IMR-90 (cell line): Measurements from ENCODE around the gene ADCK2. TPM values are rescaled to one million over a fixed set of nuclear protein-coding genes. Genes with fewer than 3 reads are reported as not detected.

Experiments used
- ATAC-seq: fragments of 200-7000 bp; cut with Tn5 transposase; 2 replicates; pipeline ENCODE4 v1.9.1; 2020; ENCODE audit warnings: low read depth, mild to moderate bottlenecking, moderate library complexity
- BruUV-seq: library from RNA; stranded (reverse); fragments of 400-500 nt; replicated peaks from 2 replicates; lab custom pipeline; 2021; lab: Mats Ljungman, UMichigan
- CTCF ChIA-PET: fragments of 300-600 bp; formaldehyde crosslinking; extraction: SDS; loops from one replicate; lab custom pipeline; 2021; ENCODE audit warnings: antibody characterized with exemption; lab: Yijun Ruan, JAX
- POLR2A ChIA-PET: fragments of 300-600 bp; sonication (Branson Sonifier 250); formaldehyde crosslinking; loops from one replicate; lab custom pipeline; 2022; ENCODE audit warnings: antibody characterized with exemption; ENCODE audit not compliant: unreplicated experiment; lab: Charles Lee
- DNase-seq: peaks from one replicate; pipeline ENCODE4 v3.0.0; 2013
- H2AFZ ChIP-seq: replicated peaks from 2 replicates; pipeline ENCODE3; 2013; ENCODE audit warnings: low read length, mild to moderate bottlenecking; ENCODE audit not compliant: poor library complexity
- H2AK5ac ChIP-seq: 2 replicates; pipeline ENCODE4 v1.6.1; 2013; ENCODE audit warnings: low read depth, low read length, inconsistent platforms
- H2AK9ac ChIP-seq: replicated peaks from 2 replicates; pipeline ENCODE3; 2013; ENCODE audit warnings: mild to moderate bottlenecking, low read depth, low read length, moderate library complexity; ENCODE audit not compliant: poor library complexity
- H2BK120ac ChIP-seq: 2 replicates; pipeline ENCODE4 v1.6.1; 2013; ENCODE audit warnings: low read depth, low read length, inconsistent platforms
- H2BK15ac ChIP-seq: 3 replicates; pipeline ENCODE4 v1.6.1; 2013; ENCODE audit warnings: low read depth, low read length, inconsistent platforms
- H2BK20ac ChIP-seq: 2 replicates; pipeline ENCODE4 v1.6.1; 2013; ENCODE audit warnings: low read depth, mild to moderate bottlenecking, inconsistent platforms, low read length, moderate library complexity
- H2BK5ac ChIP-seq: 2 replicates; pipeline ENCODE4 v1.6.1; 2013; ENCODE audit warnings: mild to moderate bottlenecking, low read depth, low read length, inconsistent platforms; ENCODE audit not compliant: poor library complexity, severe bottlenecking
- H3K14ac ChIP-seq: replicated peaks from 2 replicates; pipeline ENCODE4 v1.6.1; 2013; ENCODE audit warnings: low read depth, low read length, inconsistent platforms
- H3K18ac ChIP-seq: 2 replicates; pipeline ENCODE4 v1.6.1; 2013; ENCODE audit warnings: low read depth, low read length, control low read depth
- H3K23ac ChIP-seq: 2 replicates; pipeline ENCODE4 v1.6.1; 2013; ENCODE audit warnings: low read depth, low read length, inconsistent platforms
- H3K27ac ChIP-seq: 2 replicates; pipeline ENCODE4 v1.5.1; 2013; ENCODE audit warnings: mild to moderate bottlenecking, control low read depth, low read length; ENCODE audit not compliant: insufficient read depth
- H3K27me3 ChIP-seq: 2 replicates; pipeline ENCODE4 v1.6.1; 2013; ENCODE audit warnings: low read length; ENCODE audit not compliant: control insufficient read depth, insufficient read depth
- H3K36me3 ChIP-seq: 2 replicates; pipeline ENCODE4 v1.6.1; 2013; ENCODE audit warnings: low read length, mixed read lengths; ENCODE audit not compliant: control insufficient read depth, insufficient read depth
- H3K4ac ChIP-seq: 2 replicates; pipeline ENCODE4 v1.6.1; 2013; ENCODE audit warnings: low read depth, low read length, inconsistent platforms
- H3K4me1 ChIP-seq: 2 replicates; pipeline ENCODE4 v1.6.1; 2013; ENCODE audit warnings: low read length, mixed read lengths; ENCODE audit not compliant: control insufficient read depth, insufficient read depth
- H3K4me2 ChIP-seq: 2 replicates; pipeline ENCODE4 v1.6.1; 2013; ENCODE audit warnings: low read depth, mild to moderate bottlenecking, control low read depth, low read length, moderate library complexity
- H3K4me3 ChIP-seq: 2 replicates; pipeline ENCODE4 v1.5.1; 2013; ENCODE audit warnings: low read depth, mild to moderate bottlenecking, control low read depth, low read length, moderate library complexity; ENCODE audit not compliant: insufficient read depth
- H3K56ac ChIP-seq: 2 replicates; pipeline ENCODE4 v1.6.1; 2013; ENCODE audit warnings: low read length, inconsistent platforms; ENCODE audit not compliant: insufficient read depth; ENCODE audit errors: extremely low read depth
- H3K79me1 ChIP-seq, 2 experiments: 2 replicates each; pipeline ENCODE4 v1.6.1; 2013; ENCODE audit warnings: low read length in 2 of 2, inconsistent platforms in 1 of 2, low read depth in 1 of 2
- H3K9ac ChIP-seq: 2 replicates; pipeline ENCODE4 v1.6.1; 2013; ENCODE audit warnings: low read depth, low read length, control low read depth
- H3K9me1 ChIP-seq: 2 replicates; pipeline ENCODE4 v1.6.1; 2013; ENCODE audit warnings: low read length, inconsistent platforms; ENCODE audit not compliant: insufficient read depth
- H3K9me3 ChIP-seq: 2 replicates; pipeline ENCODE4 v1.6.1; 2013; ENCODE audit warnings: low read length; ENCODE audit not compliant: control insufficient read depth, insufficient read depth
- H4K20me1 ChIP-seq: 2 replicates; pipeline ENCODE4 v1.6.1; 2013; ENCODE audit warnings: low read length, inconsistent platforms; ENCODE audit not compliant: insufficient read depth
- H4K5ac ChIP-seq: 2 replicates; pipeline ENCODE4 v1.6.1; 2013; ENCODE audit warnings: mild to moderate bottlenecking, low read depth, low read length, control low read depth
- H4K8ac ChIP-seq, 2 experiments: 2 replicates each; pipeline ENCODE4 v1.6.1; 2013; ENCODE audit warnings: low read depth in 2 of 2, low read length in 2 of 2, control low read depth in 1 of 2, inconsistent platforms in 1 of 2
- H4K91ac ChIP-seq: 2 replicates; pipeline ENCODE4 v1.6.1; 2013; ENCODE audit warnings: low read depth, low read length, inconsistent platforms; ENCODE audit not compliant: insufficient read depth
- CEBPB ChIP-seq: IDR thresholded peaks from 2 replicates; pipeline ENCODE4 v1.6.1; 2012; ENCODE audit warnings: low read depth, low read length, improper control_type of control experiment
- CTCF ChIP-seq: conservative IDR thresholded peaks from 2 replicates; pipeline ENCODE4 v1.5.1; 2012; ENCODE audit warnings: mild to moderate bottlenecking, low read depth, low read length, improper control_type of control experiment
- ELK1 ChIP-seq: fragments of 150-350 bp; IDR thresholded peaks from 2 replicates; pipeline ENCODE4 v1.6.1; 2016; ENCODE audit warnings: low read depth, mild to moderate bottlenecking, low read length, moderate library complexity, borderline replicate concordance
- FOS ChIP-seq: fragments of 150-350 bp; IDR thresholded peaks from 2 replicates; pipeline ENCODE4 v1.6.1; 2016; ENCODE audit warnings: low read depth, low read length
- MAFK ChIP-seq: IDR thresholded peaks from 2 replicates; pipeline ENCODE4 v1.6.1; 2012; ENCODE audit warnings: low read depth, low read length, improper control_type of control experiment
- MAZ ChIP-seq: IDR thresholded peaks from 2 replicates; pipeline ENCODE4 v1.6.1; 2012; ENCODE audit warnings: low read depth, mild to moderate bottlenecking, low read length, improper control_type of control experiment, moderate library complexity, borderline replicate concordance
- NFE2L2 ChIP-seq: fragments of 150-350 bp; IDR thresholded peaks from 2 replicates; pipeline ENCODE4 v1.6.1; 2016; ENCODE audit warnings: low read depth, mild to moderate bottlenecking, low read length
- POLR2A ChIP-seq: IDR thresholded peaks from 2 replicates; pipeline ENCODE4 v1.6.1; 2012; ENCODE audit warnings: mild to moderate bottlenecking, low read depth, low read length
- RCOR1 ChIP-seq: IDR thresholded peaks from 2 replicates; pipeline ENCODE4 v1.6.1; 2012; ENCODE audit warnings: mild to moderate bottlenecking, low read length, improper control_type of control experiment; ENCODE audit not compliant: insufficient replicate concordance
- RFX5 ChIP-seq: IDR thresholded peaks from 2 replicates; pipeline ENCODE4 v1.8.0; 2012; ENCODE audit warnings: low read depth, mild to moderate bottlenecking, low read length, moderate library complexity
- SMC3 ChIP-seq: fragments of 150-350 bp; IDR thresholded peaks from 2 replicates; pipeline ENCODE4 v1.6.1; 2016; ENCODE audit warnings: low read depth, mild to moderate bottlenecking, antibody characterized with exemption, low read length, moderate library complexity
- WGBS, 2 experiments: methylation state at CpG; one replicate each; pipeline versions ENCODE4 v1.1.5 to v1.1.7; 2013; ENCODE audit warnings: missing lambda C conversion rate in 2 of 2; ENCODE audit not compliant: insufficient read length in 1 of 2; ENCODE audit errors: extremely low coverage in 2 of 2; 5-methylcytosine and 5-hydroxymethylcytosine counted together
- dilution Hi-C: fragments of 300-500 bp; cut with HindIII; formaldehyde crosslinking; loops from one replicate; pipeline ENCODE4 v1.14.3; 2018; ENCODE audit warnings: low sequenced_read_pairs; ENCODE audit not compliant: unreplicated experiment
- in situ Hi-C: fragments of 300-500 bp; cut with MboI; formaldehyde crosslinking; loops from 3 replicates; pipeline ENCODE4 v1.14.3; 2019; ENCODE audit warnings: low sequenced_read_pairs, inconsistent platforms, mixed read lengths
- intact Hi-C: fragments of 100-400 bp; cut with micrococcal nuclease; formaldehyde crosslinking; loops from 2 replicates; pipeline ENCODE4 v1.10.0; 2022
- polyA plus RNA-seq, 3 experiments: library from polyadenylated mRNA; depleted of rRNA; stranded (reverse); fragments of >200 nt; gene quantifications; 2 replicates each; pipeline ENCODE4 v1.2.3, GENCODE V29; 2012; ENCODE audit warnings: low replicate concordance in 1 of 3
- total RNA-seq: library from RNA; depleted of rRNA; stranded (reverse); fragments of >200 nt; gene quantifications from 2 replicates; pipeline ENCODE4 v1.2.3, GENCODE V29; 2012

ADCK2 gene
- total and polyA plus RNA-seq, 2 of the 4 experiments (the other 2 are of a cell fraction), result 7.1 to 10.0 TPM

DNA sequence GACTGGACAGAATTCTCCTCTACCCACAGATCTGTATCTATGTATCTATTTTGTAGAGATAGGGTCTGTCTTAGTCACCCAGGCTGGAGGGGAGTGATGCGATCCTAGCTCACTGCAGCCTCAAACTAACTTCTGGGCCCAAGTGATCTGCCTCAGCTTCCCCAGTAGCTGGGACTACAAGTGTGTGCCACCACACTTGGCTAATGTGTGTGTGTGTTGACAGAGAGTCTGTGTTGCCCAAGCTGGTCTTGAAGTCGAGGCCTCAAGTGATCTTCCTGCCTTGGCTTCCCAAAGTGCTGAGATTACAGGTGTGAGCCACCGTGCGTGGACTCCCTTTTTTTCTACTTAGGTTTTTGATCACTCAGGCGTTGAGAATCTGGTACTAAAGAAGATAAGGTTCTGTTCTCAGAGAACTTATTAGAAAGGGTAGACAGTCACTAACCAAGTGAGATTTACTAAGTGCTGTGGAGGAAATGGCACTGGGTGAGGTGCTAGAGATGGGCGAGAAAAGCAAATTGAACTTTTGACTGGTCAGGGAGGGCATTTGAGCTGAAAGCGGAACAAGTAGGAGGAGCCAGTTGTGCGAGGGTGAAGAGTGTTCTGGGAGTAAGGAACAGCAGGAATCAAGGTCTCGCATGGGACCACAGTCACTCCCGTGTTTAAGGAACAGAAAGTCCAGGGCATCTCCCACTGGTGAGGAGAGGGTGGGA, 41.7 kb downstream of the ADCK2 start (continued):
- no peak for TF ChIP-seq MAZ

- no peak overlapping the region for H3K9ac ChIP-seq
- H3K9me1 ChIP-seq, result peaks cover 4% of the 10 kb centered on the region; the same call in 1 of the 2 replicates
- H2BK5ac ChIP-seq, result no peak overlapping the region
- H3K36me3 ChIP-seq, result peaks cover under 1% of the 10 kb centered on the region
- H2BK20ac ChIP-seq, result no peak overlapping the region
- H3K4ac ChIP-seq, result no peak overlapping the region
- H2BK15ac ChIP-seq, result no peak overlapping the region
- H4K91ac ChIP-seq, result no peak overlapping the region
- H3K27ac ChIP-seq, result no peak overlapping the region
- WGBS, 2 experiments, result no CpG with 5 or more reads among the region's 5 CpGs
- ATAC-seq (no peak), DNase-seq (peak; percentile 56)
- no peaks in the 10 kb centered on the region for H3K9me3 ChIP-seq
- no peak overlapping the region for H3K18ac ChIP-seq
- H3K27me3 ChIP-seq, result no peaks in the 10 kb centered on the region
- no TSS peak for BruUV-seq
- H2AFZ ChIP-seq, result no peak overlapping the region
- no peaks in the 10 kb centered on the region for H4K20me1 ChIP-seq
- H3K4me1 ChIP-seq, result no peaks in the 10 kb centered on the region
- dilution Hi-C loops (no loop called here), in situ Hi-C loops (no loop called here), intact Hi-C loops (no loop called here)
- H3K23ac ChIP-seq, result no peak overlapping the region
- no peak for TF ChIP-seq NFE2L2
- no peak for TF ChIP-seq POLR2A
- TF ChIP-seq CEBPB, result no peak
- no peak for TF ChIP-seq RFX5
- TF ChIP-seq ELK1, result no peak
- no peak for TF ChIP-seq SMC3
- no peak for TF ChIP-seq CTCF
- TF ChIP-seq FOS, result no peak
- no peak for TF ChIP-seq RCOR1
- no peak for TF ChIP-seq MAFK
- no peak overlapping the region for H4K8ac ChIP-seq
- no peak overlapping the region for H2BK120ac ChIP-seq
- H4K5ac ChIP-seq, result no peak overlapping the region
- H3K79me1 ChIP-seq, result no peaks in the 10 kb centered on the region; a peak in 2 of 4 replicates
- H2AK5ac ChIP-seq, result no peak overlapping the region
- no peak overlapping the region for H3K4me3 ChIP-seq
- no peak overlapping the region for H3K14ac ChIP-seq
- H3K4me2 ChIP-seq, result no peak overlapping the region
- ChIA-PET POLR2A (no interaction called here), CTCF (interaction anchor here (0.6 kb wide), 1 partner anchor 50 kb away, joined by 3 read pairs; no protein-coding TSS in a partner anchor)
- no peak overlapping the region for H3K56ac ChIP-seq
- H2AK9ac ChIP-seq, result no peak overlapping the region
Observed at GRCh38 chr7:140719721-140720120, 47.0 kb downstream of the ADCK2 start.
